ENCODE results near the gene IL36RN. TPM values are rescaled to one million over a fixed set of nuclear protein-coding genes. Genes with fewer than 3 reads are reported as not detected.

IL36RN gene
- polyA plus RNA-seq, 1 donor = not detected

Other genes starting within 250 kb of the IL36RN start
- 3.9 TPM for gene IL1B, start 222.4 kb upstream of the IL36RN start, polyA plus RNA-seq
- 1.6 TPM for gene IL37, start 148.0 kb upstream of the IL36RN start, polyA plus RNA-seq
- 0.51 TPM for gene IL36G, start 81.2 kb upstream of the IL36RN start, polyA plus RNA-seq
- not detected for gene IL36A, start 53.7 kb upstream of the IL36RN start, polyA plus RNA-seq
- not detected for gene IL36B, start 6.3 kb upstream of the IL36RN start, polyA plus RNA-seq
- gene IL1F10, start 8.8 kb downstream of the IL36RN start, polyA plus RNA-seq = not detected
- 0.39 TPM for gene IL1RN, start 68.4 kb downstream of the IL36RN start, polyA plus RNA-seq
- 21.4 TPM for gene PSD4, start 114.8 kb downstream of the IL36RN start, polyA plus RNA-seq
- gene PAX8, start 219.7 kb downstream of the IL36RN start, polyA plus RNA-seq = 2.1 TPM